Spleen (tissue), 7 donors: ENCODE measurements around the gene PPP1R1B.
A peak's percentile ranks its signal among the peaks of the same experiment; 100 is the strongest.

Source experiments
- CTCF ChIP-seq, 11 experiments: fragments of 200-600 bp in 7 of 11; fragments of 450-650 bp in 4 of 11; sonication (generic) in 4 of 11; IDR thresholded peaks in 8 of 11; conservative IDR thresholded peaks in 3 of 11; 1 replicate in 7 of 11; 2 replicates in 4 of 11; pipeline versions ENCODE4 v1.4.0 to v1.8.0; 2016 to 2021; ENCODE audit warnings: antibody characterized with exemption in 11 of 11, inconsistent platforms in 4 of 11, mild to moderate bottlenecking in 1 of 11
- POLR2A ChIP-seq, 3 donors: fragments of 450-650 bp; IDR thresholded peaks; one replicate each; pipeline ENCODE4 v1.5.1; 2017; ENCODE audit warnings: antibody characterized with exemption in 3 of 3, mild to moderate bottlenecking in 1 of 3
- POLR2AphosphoS5 ChIP-seq, 3 donors: sonication (generic); formaldehyde crosslinking; IDR thresholded peaks; one replicate each; pipeline ENCODE4 v1.5.1; 2017; ENCODE audit warnings: antibody characterized with exemption in 3 of 3
- donor health status: DM: no; HTN: no; CAD: no; lungs with moderate emphysema.
- donor health status: DM: no; HTN: no; CAD: no.
- donor health status: DM: no; HTN: no; CAD: no.

GRCh38 chr17:39667262-39667944 lies 40.7 kb downstream of the PPP1R1B start:
- no peak for TF ChIP-seq CTCF (IDR thresholded peaks at IDR 0.05 in 8 of 11, conservative IDR thresholded peaks at IDR 0.05 in 3 of 11)
- TF ChIP-seq POLR2A (IDR thresholded peaks at IDR 0.05): no peak
- peak in 1 of 3 donors; percentile 44 for TF ChIP-seq POLR2AphosphoS5 (IDR thresholded peaks at IDR 0.05)
